ENCODE measurements around the gene UNC5A. TPM values are rescaled to one million over a fixed set of nuclear protein-coding genes. Genes with fewer than 3 reads are reported as not detected.

The UNC5A gene
- total RNA-seq, 6 experiments from 2014 or later: not detected

GRCh38 chr5:176875014-176875550, 64.7 kb downstream of the UNC5A start:
- H3K27me3 Mint-ChIP-seq (ENCODE audit: insufficient read depth): peaks cover 46% of the 10 kb centered on the region
- DNase-seq: no peak
- no peak overlapping the region for H3K4me3 Mint-ChIP-seq
- H3K9me3 Mint-ChIP-seq: no peaks in the 10 kb centered on the region
- no peaks in the 10 kb centered on the region for H3K4me1 Mint-ChIP-seq (ENCODE audit: low read depth)
- no peak overlapping the region for H3K27ac Mint-ChIP-seq
- H3K36me3 Mint-ChIP-seq (ENCODE audit: low read depth): no peaks in the 10 kb centered on the region
- TF ChIP-seq CTCF (IDR thresholded peaks at IDR 0.05): no peak

- H3K4me1 Mint-ChIP-seq (ENCODE audit: low read depth): no peaks in the 10 kb centered on the region
- peaks cover 44% of the 10 kb centered on the region for H3K27me3 Mint-ChIP-seq (ENCODE audit: insufficient read depth)
- no peaks in the 10 kb centered on the region for H3K36me3 Mint-ChIP-seq (ENCODE audit: low read depth)
- no peaks in the 10 kb centered on the region for H3K9me3 Mint-ChIP-seq
- no peak overlapping the region for H3K27ac Mint-ChIP-seq
- no peak for TF ChIP-seq CTCF (IDR thresholded peaks at IDR 0.05)
- no peak overlapping the region for H3K4me3 Mint-ChIP-seq
- DNase-seq: no peak
Observed at GRCh38 chr5:176875783-176876505, 65.6 kb downstream of the UNC5A start.

GRCh38 chr5:176876506-176877431, 66.4 kb downstream of the UNC5A start:
- no peak overlapping the region for H3K4me3 Mint-ChIP-seq
- H3K36me3 Mint-ChIP-seq (ENCODE audit: low read depth): no peaks in the 10 kb centered on the region
- H3K27me3 Mint-ChIP-seq (ENCODE audit: insufficient read depth): peaks cover 45% of the 10 kb centered on the region
- no peak overlapping the region for H3K27ac Mint-ChIP-seq
- no peaks in the 10 kb centered on the region for H3K9me3 Mint-ChIP-seq
- H3K4me1 Mint-ChIP-seq (ENCODE audit: low read depth): no peaks in the 10 kb centered on the region
- TF ChIP-seq CTCF (IDR thresholded peaks at IDR 0.05): no peak
- DNase-seq: no peak

- TF ChIP-seq CTCF (IDR thresholded peaks at IDR 0.05): no peak
- H3K36me3 Mint-ChIP-seq (ENCODE audit: low read depth): no peaks in the 10 kb centered on the region
- DNase-seq: no peak
- no peak overlapping the region for H3K27ac Mint-ChIP-seq
- H3K4me1 Mint-ChIP-seq (ENCODE audit: low read depth): peaks cover 8% of the 10 kb centered on the region; the same call in 1 of the 2 replicates
- H3K4me3 Mint-ChIP-seq: no peak overlapping the region
- no peaks in the 10 kb centered on the region for H3K9me3 Mint-ChIP-seq
- H3K27me3 Mint-ChIP-seq (ENCODE audit: insufficient read depth): peaks cover 55% of the 10 kb centered on the region
Observed at GRCh38 chr5:176877793-176878331, 67.5 kb downstream of the UNC5A start.

- Mint-ChIP-seq H3K4me3 (no peak overlapping the region), H3K36me3 (ENCODE audit: low read depth) (no peaks in the 10 kb centered on the region), H3K27ac (no peak overlapping the region), H3K27me3 (ENCODE audit: insufficient read depth) (peaks cover 58% of the 10 kb centered on the region), H3K4me1 (ENCODE audit: low read depth) (peaks cover 10% of the 10 kb centered on the region; the same call in 1 of the 2 replicates), H3K9me3 (no peaks in the 10 kb centered on the region)
- no peak for DNase-seq
- TF ChIP-seq CTCF (IDR thresholded peaks at IDR 0.05): no peak
Observed at GRCh38 chr5:176878463-176878862, 68.1 kb downstream of the UNC5A start.

Data from HFFc6 (cell line).